IMR-90 (cell line): Measurements from ENCODE around the gene EHBP1L1. TPM values are rescaled to one million over a fixed set of nuclear protein-coding genes. Genes with fewer than 3 reads are reported as not detected.

Experiments
- ATAC-seq: fragments of 200-7000 bp; cut with Tn5 transposase; 2 replicates; pipeline ENCODE4 v1.9.1; 2020; ENCODE audit warnings: low read depth, mild to moderate bottlenecking, moderate library complexity
- BruUV-seq: library from RNA; stranded (reverse); fragments of 400-500 nt; replicated peaks from 2 replicates; lab custom pipeline; 2021; lab: Mats Ljungman, UMichigan
- CTCF ChIA-PET: fragments of 300-600 bp; formaldehyde crosslinking; extraction: SDS; loops from one replicate; lab custom pipeline; 2021; ENCODE audit warnings: antibody characterized with exemption; lab: Yijun Ruan, JAX
- POLR2A ChIA-PET: fragments of 300-600 bp; sonication (Branson Sonifier 250); formaldehyde crosslinking; loops from one replicate; lab custom pipeline; 2022; ENCODE audit warnings: antibody characterized with exemption; ENCODE audit not compliant: unreplicated experiment; lab: Charles Lee
- DNase-seq: peaks from one replicate; pipeline ENCODE4 v3.0.0; 2013
- H2AFZ ChIP-seq: replicated peaks from 2 replicates; pipeline ENCODE3; 2013; ENCODE audit warnings: low read length, mild to moderate bottlenecking; ENCODE audit not compliant: poor library complexity
- H2AK5ac ChIP-seq: 2 replicates; pipeline ENCODE4 v1.6.1; 2013; ENCODE audit warnings: low read depth, low read length, inconsistent platforms
- H2AK9ac ChIP-seq: replicated peaks from 2 replicates; pipeline ENCODE3; 2013; ENCODE audit warnings: mild to moderate bottlenecking, low read depth, low read length, moderate library complexity; ENCODE audit not compliant: poor library complexity
- H2BK120ac ChIP-seq: 2 replicates; pipeline ENCODE4 v1.6.1; 2013; ENCODE audit warnings: low read depth, low read length, inconsistent platforms
- H2BK15ac ChIP-seq: 3 replicates; pipeline ENCODE4 v1.6.1; 2013; ENCODE audit warnings: low read depth, low read length, inconsistent platforms
- H2BK20ac ChIP-seq: 2 replicates; pipeline ENCODE4 v1.6.1; 2013; ENCODE audit warnings: low read depth, mild to moderate bottlenecking, inconsistent platforms, low read length, moderate library complexity
- H2BK5ac ChIP-seq: 2 replicates; pipeline ENCODE4 v1.6.1; 2013; ENCODE audit warnings: mild to moderate bottlenecking, low read depth, low read length, inconsistent platforms; ENCODE audit not compliant: poor library complexity, severe bottlenecking
- H3K14ac ChIP-seq: replicated peaks from 2 replicates; pipeline ENCODE4 v1.6.1; 2013; ENCODE audit warnings: low read depth, low read length, inconsistent platforms
- H3K18ac ChIP-seq: 2 replicates; pipeline ENCODE4 v1.6.1; 2013; ENCODE audit warnings: low read depth, low read length, control low read depth
- H3K23ac ChIP-seq: 2 replicates; pipeline ENCODE4 v1.6.1; 2013; ENCODE audit warnings: low read depth, low read length, inconsistent platforms
- H3K27ac ChIP-seq: 2 replicates; pipeline ENCODE4 v1.5.1; 2013; ENCODE audit warnings: mild to moderate bottlenecking, control low read depth, low read length; ENCODE audit not compliant: insufficient read depth
- H3K27me3 ChIP-seq: 2 replicates; pipeline ENCODE4 v1.6.1; 2013; ENCODE audit warnings: low read length; ENCODE audit not compliant: control insufficient read depth, insufficient read depth
- H3K36me3 ChIP-seq: 2 replicates; pipeline ENCODE4 v1.6.1; 2013; ENCODE audit warnings: low read length, mixed read lengths; ENCODE audit not compliant: control insufficient read depth, insufficient read depth
- H3K4ac ChIP-seq: 2 replicates; pipeline ENCODE4 v1.6.1; 2013; ENCODE audit warnings: low read depth, low read length, inconsistent platforms
- H3K4me1 ChIP-seq: 2 replicates; pipeline ENCODE4 v1.6.1; 2013; ENCODE audit warnings: low read length, mixed read lengths; ENCODE audit not compliant: control insufficient read depth, insufficient read depth
- H3K4me2 ChIP-seq: 2 replicates; pipeline ENCODE4 v1.6.1; 2013; ENCODE audit warnings: low read depth, mild to moderate bottlenecking, control low read depth, low read length, moderate library complexity
- H3K4me3 ChIP-seq: 2 replicates; pipeline ENCODE4 v1.5.1; 2013; ENCODE audit warnings: low read depth, mild to moderate bottlenecking, control low read depth, low read length, moderate library complexity; ENCODE audit not compliant: insufficient read depth
- H3K56ac ChIP-seq: 2 replicates; pipeline ENCODE4 v1.6.1; 2013; ENCODE audit warnings: low read length, inconsistent platforms; ENCODE audit not compliant: insufficient read depth; ENCODE audit errors: extremely low read depth
- H3K79me1 ChIP-seq, 2 experiments: 2 replicates each; pipeline ENCODE4 v1.6.1; 2013; ENCODE audit warnings: low read length in 2 of 2, inconsistent platforms in 1 of 2, low read depth in 1 of 2
- H3K9ac ChIP-seq: 2 replicates; pipeline ENCODE4 v1.6.1; 2013; ENCODE audit warnings: low read depth, low read length, control low read depth
- H3K9me1 ChIP-seq: 2 replicates; pipeline ENCODE4 v1.6.1; 2013; ENCODE audit warnings: low read length, inconsistent platforms; ENCODE audit not compliant: insufficient read depth
- H3K9me3 ChIP-seq: 2 replicates; pipeline ENCODE4 v1.6.1; 2013; ENCODE audit warnings: low read length; ENCODE audit not compliant: control insufficient read depth, insufficient read depth
- H4K20me1 ChIP-seq: 2 replicates; pipeline ENCODE4 v1.6.1; 2013; ENCODE audit warnings: low read length, inconsistent platforms; ENCODE audit not compliant: insufficient read depth
- H4K5ac ChIP-seq: 2 replicates; pipeline ENCODE4 v1.6.1; 2013; ENCODE audit warnings: mild to moderate bottlenecking, low read depth, low read length, control low read depth
- H4K8ac ChIP-seq, 2 experiments: 2 replicates each; pipeline ENCODE4 v1.6.1; 2013; ENCODE audit warnings: low read depth in 2 of 2, low read length in 2 of 2, control low read depth in 1 of 2, inconsistent platforms in 1 of 2
- H4K91ac ChIP-seq: 2 replicates; pipeline ENCODE4 v1.6.1; 2013; ENCODE audit warnings: low read depth, low read length, inconsistent platforms; ENCODE audit not compliant: insufficient read depth
- BHLHE40 ChIP-seq: fragments of 150-350 bp; IDR thresholded peaks from 2 replicates; pipeline ENCODE4 v1.6.1; 2016; ENCODE audit warnings: mild to moderate bottlenecking, low read depth, low read length
- CEBPB ChIP-seq: IDR thresholded peaks from 2 replicates; pipeline ENCODE4 v1.6.1; 2012; ENCODE audit warnings: low read depth, low read length, improper control_type of control experiment
- CHD1 ChIP-seq: IDR thresholded peaks from 2 replicates; pipeline ENCODE4 v1.6.1; 2012; ENCODE audit warnings: low read depth, low read length, improper control_type of control experiment
- MAFK ChIP-seq: IDR thresholded peaks from 2 replicates; pipeline ENCODE4 v1.6.1; 2012; ENCODE audit warnings: low read depth, low read length, improper control_type of control experiment
- MAZ ChIP-seq: IDR thresholded peaks from 2 replicates; pipeline ENCODE4 v1.6.1; 2012; ENCODE audit warnings: low read depth, mild to moderate bottlenecking, low read length, improper control_type of control experiment, moderate library complexity, borderline replicate concordance
- MXI1 ChIP-seq: IDR thresholded peaks from 2 replicates; pipeline ENCODE4 v1.6.1; 2012; ENCODE audit warnings: low read depth, mild to moderate bottlenecking, low read length, moderate library complexity, borderline replicate concordance
- NFE2L2 ChIP-seq: fragments of 150-350 bp; IDR thresholded peaks from 2 replicates; pipeline ENCODE4 v1.6.1; 2016; ENCODE audit warnings: low read depth, mild to moderate bottlenecking, low read length
- POLR2A ChIP-seq: IDR thresholded peaks from 2 replicates; pipeline ENCODE4 v1.6.1; 2012; ENCODE audit warnings: mild to moderate bottlenecking, low read depth, low read length
- RAD21 ChIP-seq: IDR thresholded peaks from 2 replicates; pipeline ENCODE4 v1.6.1; 2012; ENCODE audit warnings: low read length, improper control_type of control experiment
- RCOR1 ChIP-seq: IDR thresholded peaks from 2 replicates; pipeline ENCODE4 v1.6.1; 2012; ENCODE audit warnings: mild to moderate bottlenecking, low read length, improper control_type of control experiment; ENCODE audit not compliant: insufficient replicate concordance
- RFX5 ChIP-seq: IDR thresholded peaks from 2 replicates; pipeline ENCODE4 v1.8.0; 2012; ENCODE audit warnings: low read depth, mild to moderate bottlenecking, low read length, moderate library complexity
- SMC3 ChIP-seq: fragments of 150-350 bp; IDR thresholded peaks from 2 replicates; pipeline ENCODE4 v1.6.1; 2016; ENCODE audit warnings: low read depth, mild to moderate bottlenecking, antibody characterized with exemption, low read length, moderate library complexity
- WGBS, 2 experiments: methylation state at CpG; one replicate each; pipeline versions ENCODE4 v1.1.5 to v1.1.7; 2013; ENCODE audit warnings: missing lambda C conversion rate in 2 of 2; ENCODE audit not compliant: insufficient read length in 1 of 2; ENCODE audit errors: extremely low coverage in 2 of 2; 5-methylcytosine and 5-hydroxymethylcytosine counted together
- dilution Hi-C: fragments of 300-500 bp; cut with HindIII; formaldehyde crosslinking; loops from one replicate; pipeline ENCODE4 v1.14.3; 2018; ENCODE audit warnings: low sequenced_read_pairs; ENCODE audit not compliant: unreplicated experiment
- in situ Hi-C: fragments of 300-500 bp; cut with MboI; formaldehyde crosslinking; loops from 3 replicates; pipeline ENCODE4 v1.14.3; 2019; ENCODE audit warnings: low sequenced_read_pairs, inconsistent platforms, mixed read lengths
- intact Hi-C: fragments of 100-400 bp; cut with micrococcal nuclease; formaldehyde crosslinking; loops from 2 replicates; pipeline ENCODE4 v1.10.0; 2022
- polyA plus RNA-seq, 3 experiments: library from polyadenylated mRNA; depleted of rRNA; stranded (reverse); fragments of >200 nt; gene quantifications; 2 replicates each; pipeline ENCODE4 v1.2.3, GENCODE V29; 2012; ENCODE audit warnings: low replicate concordance in 1 of 3
- total RNA-seq: library from RNA; depleted of rRNA; stranded (reverse); fragments of >200 nt; gene quantifications from 2 replicates; pipeline ENCODE4 v1.2.3, GENCODE V29; 2012
- TF ChIP-seq, protein P1 (sequence below): fragments of 150-350 bp; IDR thresholded peaks from 2 replicates; pipeline ENCODE4 v1.6.1; 2017; ENCODE audit warnings: mild to moderate bottlenecking, antibody characterized with exemption, low read length, low read depth
- TF ChIP-seq, protein P2 (sequence below): fragments of 150-350 bp; IDR thresholded peaks from 2 replicates; pipeline ENCODE4 v1.6.1; 2016; ENCODE audit warnings: low read depth, mild to moderate bottlenecking, low read length, moderate library complexity, borderline replicate concordance
- TF ChIP-seq, protein P3 (sequence below): conservative IDR thresholded peaks from 2 replicates; pipeline ENCODE4 v1.5.1; 2012; ENCODE audit warnings: mild to moderate bottlenecking, low read depth, low read length, improper control_type of control experiment

Gene EHBP1L1
- total and polyA plus RNA-seq, 2 of the 4 experiments (the other 2 are of a cell fraction): 10.0 to 27.4 TPM

DNA sequence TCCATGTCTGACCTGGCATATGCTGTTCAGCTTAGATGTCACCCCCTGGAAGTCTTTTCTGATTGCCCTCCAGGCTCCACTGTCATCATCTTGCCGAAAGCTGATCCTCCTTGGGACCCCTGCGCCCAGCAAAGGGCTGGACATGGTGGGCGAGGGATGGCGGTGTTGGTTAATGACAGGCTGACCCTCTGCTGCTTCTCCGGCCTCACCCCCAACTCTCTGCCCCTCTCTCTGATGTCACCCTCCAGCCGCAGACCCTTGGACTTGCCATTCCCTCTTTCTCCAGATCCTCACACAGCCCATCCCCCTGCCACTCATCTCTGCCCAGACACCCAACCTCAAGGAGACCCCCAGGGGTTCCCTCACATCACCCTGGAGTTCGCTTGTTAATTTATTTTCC lies 2.3 kb downstream of the EHBP1L1 start:
- Histone ChIP-seq H3K4me1 (peaks cover 29% of the 10 kb centered on the region), H4K20me1 (peaks cover 21% of the 10 kb centered on the region), H3K79me1 (peaks cover 20 to 51% of the 10 kb centered on the region in 2 experiments; a peak in 3 of 4 replicates), H3K27ac (no peak overlapping the region), H2AK5ac (no peak overlapping the region), H3K9me1 (peaks cover 8% of the 10 kb centered on the region), H2BK120ac (no peak overlapping the region), H2AFZ (no peak overlapping the region), H3K56ac (no peak overlapping the region), H3K23ac (no peak overlapping the region; the same call in 1 of the 2 replicates), H4K8ac (no peak overlapping the region), H2BK5ac (no peak overlapping the region), H3K14ac (no peak overlapping the region), H3K9ac (0 out of 2 replicates have a peak overlapping the region, but pooled peaks have one; percentile 8), H2BK20ac (no peak overlapping the region), H2AK9ac (peak overlapping the region; percentile 95), H3K4me2 (no peak overlapping the region; the same call in 1 of the 2 replicates), H4K91ac (no peak overlapping the region), H3K36me3 (peaks cover 26% of the 10 kb centered on the region; the same call in 1 of the 2 replicates), H3K4ac (no peak overlapping the region), H4K5ac (no peak overlapping the region), H3K9me3 (no peaks in the 10 kb centered on the region), H2BK15ac (no peak overlapping the region), H3K27me3 (no peaks in the 10 kb centered on the region), H3K4me3 (no peak overlapping the region), H3K18ac (no peak overlapping the region)
- BruUV-seq: no TSS peak
- ATAC-seq: no peak
- in situ Hi-C loops: no loop called here
- 92% methylated on average over 5 of the region's 7 CpGs; no CpG with 5 or more reads in 1 of the 2 experiments for WGBS, 2 experiments
- ChIA-PET POLR2A (no interaction called here), CTCF (no interaction called here)
- DNase-seq: no peak
- no peak for TF ChIP-seq MAZ
- TF ChIP-seq, protein P1, sequence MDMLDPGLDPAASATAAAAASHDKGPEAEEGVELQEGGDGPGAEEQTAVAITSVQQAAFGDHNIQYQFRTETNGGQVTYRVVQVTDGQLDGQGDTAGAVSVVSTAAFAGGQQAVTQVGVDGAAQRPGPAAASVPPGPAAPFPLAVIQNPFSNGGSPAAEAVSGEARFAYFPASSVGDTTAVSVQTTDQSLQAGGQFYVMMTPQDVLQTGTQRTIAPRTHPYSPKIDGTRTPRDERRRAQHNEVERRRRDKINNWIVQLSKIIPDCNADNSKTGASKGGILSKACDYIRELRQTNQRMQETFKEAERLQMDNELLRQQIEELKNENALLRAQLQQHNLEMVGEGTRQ: no peak
- TF ChIP-seq SMC3: no peak
- TF ChIP-seq BHLHE40: no peak
- TF ChIP-seq RFX5: no peak
- no peak for TF ChIP-seq RCOR1
- no peak for TF ChIP-seq CEBPB
- TF ChIP-seq CHD1: no peak
- TF ChIP-seq MXI1: no peak
- TF ChIP-seq, protein P2, sequence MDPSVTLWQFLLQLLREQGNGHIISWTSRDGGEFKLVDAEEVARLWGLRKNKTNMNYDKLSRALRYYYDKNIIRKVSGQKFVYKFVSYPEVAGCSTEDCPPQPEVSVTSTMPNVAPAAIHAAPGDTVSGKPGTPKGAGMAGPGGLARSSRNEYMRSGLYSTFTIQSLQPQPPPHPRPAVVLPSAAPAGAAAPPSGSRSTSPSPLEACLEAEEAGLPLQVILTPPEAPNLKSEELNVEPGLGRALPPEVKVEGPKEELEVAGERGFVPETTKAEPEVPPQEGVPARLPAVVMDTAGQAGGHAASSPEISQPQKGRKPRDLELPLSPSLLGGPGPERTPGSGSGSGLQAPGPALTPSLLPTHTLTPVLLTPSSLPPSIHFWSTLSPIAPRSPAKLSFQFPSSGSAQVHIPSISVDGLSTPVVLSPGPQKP: no peak
- TF ChIP-seq POLR2A: no peak
- no peak for TF ChIP-seq NFE2L2
- no peak for TF ChIP-seq RAD21
- no peak for TF ChIP-seq MAFK
- TF ChIP-seq, protein P3, sequence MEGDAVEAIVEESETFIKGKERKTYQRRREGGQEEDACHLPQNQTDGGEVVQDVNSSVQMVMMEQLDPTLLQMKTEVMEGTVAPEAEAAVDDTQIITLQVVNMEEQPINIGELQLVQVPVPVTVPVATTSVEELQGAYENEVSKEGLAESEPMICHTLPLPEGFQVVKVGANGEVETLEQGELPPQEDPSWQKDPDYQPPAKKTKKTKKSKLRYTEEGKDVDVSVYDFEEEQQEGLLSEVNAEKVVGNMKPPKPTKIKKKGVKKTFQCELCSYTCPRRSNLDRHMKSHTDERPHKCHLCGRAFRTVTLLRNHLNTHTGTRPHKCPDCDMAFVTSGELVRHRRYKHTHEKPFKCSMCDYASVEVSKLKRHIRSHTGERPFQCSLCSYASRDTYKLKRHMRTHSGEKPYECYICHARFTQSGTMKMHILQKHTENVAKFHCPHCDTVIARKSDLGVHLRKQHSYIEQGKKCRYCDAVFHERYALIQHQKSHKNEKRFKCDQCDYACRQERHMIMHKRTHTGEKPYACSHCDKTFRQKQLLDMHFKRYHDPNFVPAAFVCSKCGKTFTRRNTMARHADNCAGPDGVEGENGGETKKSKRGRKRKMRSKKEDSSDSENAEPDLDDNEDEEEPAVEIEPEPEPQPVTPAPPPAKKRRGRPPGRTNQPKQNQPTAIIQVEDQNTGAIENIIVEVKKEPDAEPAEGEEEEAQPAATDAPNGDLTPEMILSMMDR: no peak
- intact Hi-C loops: no loop called here
- dilution Hi-C loops: no loop called here
